Central memory CD4-positive, alpha-beta T cell (primary cell): ENCODE data around the gene ACAT1.
A peak's percentile ranks its signal among the peaks of the same experiment; 100 is the strongest.
"Not testable (repeated sequence)": the region's sequence is repeated elsewhere in the genome, so short reads cannot be mapped to it uniquely, and the experiment has no call there.

ENCODE experiments used
- DNase-seq: peaks from one replicate; pipeline ENCODE4 v3.0.0; 2022

Gene ACAT1

GRCh38 chr11:108147150-108147549, 25.8 kb downstream of the ACAT1 start:
- DNase-seq = no peak

- DNase-seq = no peak
Observed at GRCh38 chr11:108148556-108148955, 27.2 kb downstream of the ACAT1 start.

- no peak for DNase-seq
Observed at GRCh38 chr11:108154591-108154990, 33.2 kb downstream of the ACAT1 start.

- peak; percentile 2 for DNase-seq
Observed at GRCh38 chr11:108160970-108161566, 39.7 kb downstream of the ACAT1 start.

- not testable (repeated sequence) for DNase-seq
Observed at GRCh38 chr11:108162878-108163277, 41.5 kb downstream of the ACAT1 start.

GRCh38 chr11:108167624-108168023, 46.3 kb downstream of the ACAT1 start:
- DNase-seq = no peak

- no peak for DNase-seq
Observed at GRCh38 chr11:108170184-108170583, 48.8 kb downstream of the ACAT1 start.

GRCh38 chr11:108177570-108177969, 56.2 kb downstream of the ACAT1 start:
- DNase-seq = no peak

- DNase-seq = no peak
Observed at GRCh38 chr11:108193725-108194124, 72.4 kb downstream of the ACAT1 start.

GRCh38 chr11:108196901-108197300, 75.5 kb downstream of the ACAT1 start:
- no peak for DNase-seq
